RWPE1 (cell line): ENCODE results near the gene NBEA.

ENCODE experiments used
- CTCF ChIA-PET: fragments of 350-600 bp; sonication (Branson Sonifier 250); formaldehyde crosslinking; extraction: SDS; loops from one replicate; lab custom pipeline; 2021; lab: Yijun Ruan, JAX
- POLR2A ChIA-PET: fragments of 400-600 bp; formaldehyde crosslinking; extraction: SDS; loops from one replicate; lab custom pipeline; 2020; ENCODE audit warnings: antibody characterized with exemption; ENCODE audit not compliant: low non-redundant PET; lab: Yijun Ruan, JAX
- DNase-seq: peaks from one replicate; pipeline ENCODE4 v3.0.0; 2012; ENCODE audit warnings: low spot score
- H3K27ac ChIP-seq: fragments of 450-650 bp; 2 replicates; pipeline ENCODE4 v1.5.1; 2017
- CTCF ChIP-seq: fragments of 450-650 bp; conservative IDR thresholded peaks from 2 replicates; pipeline ENCODE4 v1.5.1; 2017; ENCODE audit warnings: low read depth, mild to moderate bottlenecking

NBEA gene

GRCh38 chr13:35496006-35496405 lies 553.9 kb downstream of the NBEA start:
- CTCF ChIA-PET, result no interaction called here
- TF ChIP-seq CTCF, result no peak
- no peak overlapping the region for H3K27ac ChIP-seq
- DNase-seq, result no peak
- POLR2A ChIA-PET, result no interaction called here

GRCh38 chr13:35496761-35497386 lies 554.8 kb downstream of the NBEA start:
- ChIA-PET CTCF (no interaction called here), POLR2A (no interaction called here)
- DNase-seq, result no peak
- TF ChIP-seq CTCF, result no peak
- H3K27ac ChIP-seq, result no peak overlapping the region

- no peak for DNase-seq
- no peak for TF ChIP-seq CTCF
- ChIA-PET CTCF (no interaction called here), POLR2A (no interaction called here)
- H3K27ac ChIP-seq, result no peak overlapping the region
Observed at GRCh38 chr13:35498231-35498630, 556.2 kb downstream of the NBEA start.

- CTCF ChIA-PET, result no interaction called here
- POLR2A ChIA-PET, result no interaction called here
- DNase-seq, result no peak
Observed at GRCh38 chr13:35499196-35499662, 557.2 kb downstream of the NBEA start.

GRCh38 chr13:35499676-35500075 lies 557.6 kb downstream of the NBEA start:
- ChIA-PET CTCF (interaction anchor here (1.0 kb wide), 1 partner anchor 34 kb away, joined by 4 read pairs; no protein-coding TSS in a partner anchor), POLR2A (no interaction called here)
- no peak for TF ChIP-seq CTCF
- DNase-seq, result no peak
- no peak overlapping the region for H3K27ac ChIP-seq

More at GRCh38 chr13:35499196-35499662, 557.2 kb downstream of the NBEA start:
- no peak for TF ChIP-seq CTCF
- H3K27ac ChIP-seq, result no peak overlapping the region

- POLR2A ChIA-PET, result no interaction called here
- no peak for TF ChIP-seq CTCF
- DNase-seq, result no peak
- CTCF ChIA-PET, result interaction anchor here (1.0 kb wide), 1 partner anchor 33 kb away, joined by 4 read pairs; no protein-coding TSS in a partner anchor
- no peak overlapping the region for H3K27ac ChIP-seq
Observed at GRCh38 chr13:35500144-35500543, 558.1 kb downstream of the NBEA start.
